Stimulated activated CD4-positive, alpha-beta T cell treated with anti-CD3 and anti-CD28 coated beads, Interleukin-4, amount 100 ng/mL, for 4 hours (primary cell): ENCODE data around the gene CBX1.

Experiments used
- DNase-seq, 2 experiments: peaks; one replicate each; pipeline ENCODE4 v3.0.0-alpha.2; 2020

CBX1 gene

GRCh38 chr17:48024149-48025039, 76.9 kb downstream of the CBX1 start:
- DNase-seq = peak; percentile 17

GRCh38 chr17:48023400-48024148, 77.7 kb downstream of the CBX1 start:
- peak; percentile 24 to 35 for DNase-seq

GRCh38 chr17:48022901-48023300, 78.4 kb downstream of the CBX1 start:
- DNase-seq = no peak

GRCh38 chr17:48021934-48022333, 79.3 kb downstream of the CBX1 start:
- DNase-seq = no peak
